B cell (primary cell): Measurements from ENCODE around the gene RPS5.

Source experiments
- CTCF ChIP-seq: fragments of 200-600 bp; IDR thresholded peaks from one replicate; pipeline ENCODE4 v1.8.0; 2022; ENCODE audit warnings: antibody characterized with exemption, mild to moderate bottlenecking
- EZH2 ChIP-seq: IDR thresholded peaks from 2 replicates; pipeline ENCODE4 v1.6.1; 2012; ENCODE audit warnings: borderline replicate concordance, low read depth, mild to moderate bottlenecking, moderate library complexity, low read length; ENCODE audit not compliant: insufficient read depth, poor library complexity, severe bottlenecking

GRCh38 chr19:58367698-58368454 lies 19.2 kb upstream of the RPS5 start:
- TF ChIP-seq CTCF (no peak), EZH2 (no peak)
